Epithelial cell of prostate (primary cell): ENCODE measurements around the gene TXNRD3.

ENCODE experiments used
- DNase-seq: peaks from one replicate; pipeline ENCODE4 v3.0.0-alpha.2; 2011; ENCODE audit warnings: low read depth, low spot score
- H3K27ac ChIP-seq: fragments of 450-650 bp; 2 replicates; pipeline ENCODE4 v1.5.1; 2017; ENCODE audit warnings: mild to moderate bottlenecking

The TXNRD3 gene

GRCh38 chr3:126672741-126673140 lies 17.8 kb upstream of the TXNRD3 start:
- DNase-seq = no peak

GRCh38 chr3:126672340-126672739 lies 17.4 kb upstream of the TXNRD3 start:
- DNase-seq = no peak
- H3K27ac ChIP-seq = no peak overlapping the region

More at GRCh38 chr3:126672741-126673140, 17.8 kb upstream of the TXNRD3 start:
- no peak overlapping the region for H3K27ac ChIP-seq

- no peak overlapping the region for H3K27ac ChIP-seq
- no peak for DNase-seq
Measured at GRCh38 chr3:126671521-126671920, 16.6 kb upstream of the TXNRD3 start.

DNA sequence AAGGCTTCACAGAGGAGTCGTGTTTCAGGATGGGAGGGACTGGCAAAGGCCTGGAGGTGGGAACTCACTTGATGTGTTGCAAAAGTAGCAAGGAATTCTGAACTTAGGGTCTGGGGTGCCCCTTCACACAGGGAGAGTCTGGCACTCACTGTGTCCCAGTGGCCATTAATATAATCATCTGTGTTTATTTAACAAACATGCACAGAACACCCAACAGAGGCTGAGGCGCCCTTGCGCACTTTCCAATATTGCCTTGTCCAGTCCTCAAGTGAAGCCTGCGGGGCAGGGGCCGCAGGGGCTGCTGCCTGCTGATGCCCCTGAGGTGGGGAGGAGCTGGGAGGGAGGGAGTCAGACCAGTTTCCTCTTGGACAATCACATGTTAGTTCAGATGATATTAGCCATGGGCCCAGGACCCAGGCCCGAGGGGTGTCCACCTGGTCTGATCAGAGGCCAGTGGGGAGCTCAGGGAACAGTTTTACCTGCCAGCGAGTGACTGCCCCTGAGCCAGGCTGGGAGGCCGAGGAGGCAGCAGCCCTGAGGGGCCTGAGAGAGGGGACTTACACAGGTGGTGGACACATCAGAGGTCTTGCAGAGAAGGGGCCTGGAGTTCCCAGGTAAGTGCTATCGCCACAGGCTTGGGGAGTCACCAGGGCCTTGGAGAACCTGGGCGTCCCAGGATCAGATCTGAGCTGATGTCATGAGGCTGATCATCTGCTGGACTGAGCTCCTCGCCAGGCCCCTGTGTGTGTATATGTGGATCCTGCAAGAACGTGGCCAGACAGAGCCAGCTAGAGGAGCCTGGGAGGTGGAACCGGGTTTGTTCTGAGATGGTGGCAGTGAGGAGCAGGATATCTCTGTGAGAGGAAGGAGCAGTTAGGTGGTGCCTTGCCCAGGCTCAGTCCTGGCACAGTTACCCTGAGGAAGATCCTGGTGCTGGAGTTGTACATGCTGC lies 13.8 kb upstream of the TXNRD3 start:
- DNase-seq = no peak
- H3K27ac ChIP-seq = no peak overlapping the region

GRCh38 chr3:126667631-126668449 lies 12.9 kb upstream of the TXNRD3 start:
- H3K27ac ChIP-seq = no peak overlapping the region
- DNase-seq = no peak

- no peak for DNase-seq
- H3K27ac ChIP-seq = no peak overlapping the region
Measured at GRCh38 chr3:126666658-126667528, 12.0 kb upstream of the TXNRD3 start.

GRCh38 chr3:126665959-126666657 lies 11.2 kb upstream of the TXNRD3 start:
- DNase-seq = no peak
- H3K27ac ChIP-seq = no peak overlapping the region

- H3K27ac ChIP-seq = no peak overlapping the region
- no peak for DNase-seq
Measured at GRCh38 chr3:126665221-126665936, 10.5 kb upstream of the TXNRD3 start.

DNA sequence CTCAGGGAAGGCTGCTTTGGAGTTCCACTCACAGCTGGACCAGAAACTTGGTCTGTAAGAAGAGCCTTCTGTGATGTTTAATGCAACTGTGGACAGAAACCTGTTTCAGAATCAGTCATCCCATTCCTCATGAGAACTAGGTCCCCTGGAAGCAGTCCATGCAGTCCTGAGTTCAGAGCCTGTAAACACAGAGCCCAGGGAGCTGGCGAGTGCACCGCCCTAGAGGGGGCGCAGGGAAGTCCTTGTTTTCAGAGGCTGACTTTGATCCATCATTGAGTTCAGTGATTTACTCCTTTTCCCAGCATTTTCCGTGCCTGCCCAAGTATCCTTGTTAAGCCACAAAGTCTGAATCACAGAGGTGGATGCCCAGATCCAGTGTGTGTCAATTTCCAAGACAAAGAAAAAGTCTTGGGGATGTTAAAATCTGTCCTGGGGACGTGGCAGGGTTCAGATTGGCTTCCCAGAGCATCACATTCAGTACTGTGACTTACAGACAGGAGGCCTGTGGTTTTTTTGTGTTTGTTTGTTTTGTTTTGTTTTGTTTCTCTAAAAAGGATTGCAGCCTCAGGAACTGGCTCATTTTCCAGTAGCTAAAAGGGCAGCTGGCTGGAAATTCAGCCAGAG lies 9.8 kb upstream of the TXNRD3 start:
- no peak for DNase-seq
- no peak overlapping the region for H3K27ac ChIP-seq

- DNase-seq = no peak
- no peak overlapping the region for H3K27ac ChIP-seq
Measured at GRCh38 chr3:126663750-126664149, 8.8 kb upstream of the TXNRD3 start.

DNA sequence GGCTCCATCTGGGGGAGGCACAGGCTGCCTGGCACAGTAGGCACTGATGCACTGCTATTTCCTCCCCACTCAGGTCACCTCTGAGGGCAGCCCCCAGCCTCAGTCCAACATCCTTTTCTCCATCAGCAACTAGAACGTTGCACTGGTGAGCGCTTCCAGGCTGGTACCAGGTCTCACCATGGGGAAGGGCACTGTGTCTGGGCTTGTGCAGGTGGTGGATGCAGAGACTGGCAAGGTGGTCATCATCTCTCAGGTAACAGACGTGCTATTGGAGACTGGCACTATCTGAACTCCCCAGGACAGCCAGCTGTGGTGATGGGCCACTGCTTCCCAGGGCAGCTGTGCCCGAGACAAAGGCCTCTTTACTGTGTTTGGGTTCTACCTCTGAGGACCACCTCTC lies 8.3 kb upstream of the TXNRD3 start:
- H3K27ac ChIP-seq = no peak overlapping the region
- DNase-seq = no peak

GRCh38 chr3:126661532-126662364 lies 6.8 kb upstream of the TXNRD3 start:
- DNase-seq = no peak
- no peak overlapping the region for H3K27ac ChIP-seq

GRCh38 chr3:126659915-126660886 lies 5.3 kb upstream of the TXNRD3 start:
- no peak overlapping the region for H3K27ac ChIP-seq
- no peak for DNase-seq

GRCh38 chr3:126658584-126658983 lies 3.7 kb upstream of the TXNRD3 start:
- DNase-seq = no peak

DNA sequence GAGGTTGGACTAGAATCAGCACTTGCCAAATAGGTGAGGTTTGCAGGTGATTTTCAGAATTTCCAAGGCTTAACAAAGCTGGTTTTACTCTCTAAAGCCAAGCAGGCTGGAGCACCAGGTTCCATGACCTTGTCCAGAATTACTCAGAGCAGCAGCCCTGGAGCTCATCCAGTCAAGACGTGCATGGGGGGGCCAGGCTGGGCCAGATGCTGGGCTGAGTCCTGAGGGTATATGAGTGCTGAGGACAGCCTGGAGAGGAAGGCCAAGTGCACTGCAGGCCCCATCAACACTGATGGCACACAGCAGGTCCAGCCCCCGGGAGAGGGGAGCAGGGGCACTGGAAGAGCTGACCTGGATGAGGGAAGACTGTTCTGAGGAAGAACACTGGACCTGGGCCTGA lies 3.0 kb upstream of the TXNRD3 start:
- no peak for DNase-seq

More at GRCh38 chr3:126658584-126658983, 3.7 kb upstream of the TXNRD3 start:
- H3K27ac ChIP-seq = no peak overlapping the region

DNA sequence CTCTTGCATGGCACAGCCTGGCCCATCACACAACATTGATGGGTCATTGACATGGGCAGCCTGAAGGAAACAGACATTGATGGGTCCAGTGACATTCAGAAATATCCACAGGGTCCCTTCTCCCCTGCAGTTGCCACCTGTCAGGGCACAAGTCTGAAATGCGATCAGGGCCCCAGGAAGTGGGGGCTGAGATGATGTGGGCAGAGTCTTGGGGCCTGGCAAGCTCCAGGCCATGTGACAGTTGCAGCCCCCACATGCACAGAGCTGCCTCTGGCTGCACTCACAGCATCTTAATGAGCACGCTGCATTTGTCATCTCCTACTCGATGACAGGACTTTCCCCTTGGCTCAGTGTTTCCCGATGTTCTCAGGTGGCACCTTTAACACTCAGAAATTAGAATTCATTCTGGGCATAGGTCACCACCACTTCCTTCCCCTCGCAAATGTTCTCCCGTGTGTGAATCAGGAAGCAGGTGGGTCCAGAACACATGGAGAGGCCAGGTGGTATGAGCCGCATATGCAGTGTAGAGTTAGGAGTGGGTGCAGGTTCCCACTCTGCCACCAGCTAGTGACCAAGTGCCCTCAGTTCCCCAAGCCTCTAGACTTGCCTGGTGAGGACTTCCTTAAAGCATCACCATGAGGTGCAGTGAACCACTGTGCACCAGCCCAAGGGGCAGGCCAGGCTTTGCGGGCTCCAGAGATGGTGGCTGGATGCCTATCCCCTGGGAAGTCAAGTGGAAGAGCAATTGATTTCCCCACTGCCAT lies 1.6 kb upstream of the TXNRD3 start:
- no peak for DNase-seq
- H3K27ac ChIP-seq = no peak overlapping the region

More for the DNA sequence above, 3.0 kb upstream of the TXNRD3 start:
- no peak overlapping the region for H3K27ac ChIP-seq
